HuH-7.5 (cell line): ENCODE results near the gene SERPINE1.
"Not testable (repeated sequence)": the region's sequence is repeated elsewhere in the genome, so short reads cannot be mapped to it uniquely, and the experiment has no call there.

Experiments
- DNase-seq: peaks from one replicate; pipeline ENCODE4 v3.0.0; 2011; ENCODE audit warnings: low spot score

The SERPINE1 gene

GRCh38 chr7:101102026-101102425 is 24.9 kb upstream of the SERPINE1 start:
- DNase-seq: no peak

GRCh38 chr7:101103701-101104100 is 23.2 kb upstream of the SERPINE1 start:
- not testable (repeated sequence) for DNase-seq

- DNase-seq: no peak
These were observed 22.7 kb upstream of the SERPINE1 start for GRCh38 chr7:101104193-101104713.

GRCh38 chr7:101104799-101105198 is 22.1 kb upstream of the SERPINE1 start:
- DNase-seq: no peak

GRCh38 chr7:101105248-101105647 is 21.7 kb upstream of the SERPINE1 start:
- DNase-seq: not testable (repeated sequence)

GRCh38 chr7:101106386-101106785 is 20.5 kb upstream of the SERPINE1 start:
- DNase-seq: no peak

- no peak for DNase-seq
These were observed 18.5 kb upstream of the SERPINE1 start for GRCh38 chr7:101108330-101108857.

GRCh38 chr7:101108961-101109360 is 17.9 kb upstream of the SERPINE1 start:
- no peak for DNase-seq

- DNase-seq: no peak
These were observed 17.5 kb upstream of the SERPINE1 start for GRCh38 chr7:101109368-101109767.

GRCh38 chr7:101111261-101111660 is 15.6 kb upstream of the SERPINE1 start:
- DNase-seq: no peak

- no peak for DNase-seq
These were observed 14.7 kb upstream of the SERPINE1 start for GRCh38 chr7:101112233-101112632.

- not testable (repeated sequence) for DNase-seq
These were observed 13.8 kb upstream of the SERPINE1 start for GRCh38 chr7:101113140-101113539.

GRCh38 chr7:101113836-101114235 is 13.1 kb upstream of the SERPINE1 start:
- DNase-seq: no peak

- DNase-seq: no peak
These were observed 12.4 kb upstream of the SERPINE1 start for GRCh38 chr7:101114492-101114891.

GRCh38 chr7:101115215-101115614 is 11.7 kb upstream of the SERPINE1 start:
- no peak for DNase-seq

GRCh38 chr7:101116898-101117297 is 10.0 kb upstream of the SERPINE1 start:
- no peak for DNase-seq

GRCh38 chr7:101118856-101119255 is 8.0 kb upstream of the SERPINE1 start:
- DNase-seq: no peak

- DNase-seq: no peak
These were observed 7.0 kb upstream of the SERPINE1 start for GRCh38 chr7:101119876-101120275.

GRCh38 chr7:101120315-101120714 is 6.6 kb upstream of the SERPINE1 start:
- DNase-seq: no peak

- not testable (repeated sequence) for DNase-seq
These were observed 5.3 kb upstream of the SERPINE1 start for GRCh38 chr7:101121631-101121990.

GRCh38 chr7:101121991-101122932 is 4.6 kb upstream of the SERPINE1 start:
- DNase-seq: peak; percentile 75

GRCh38 chr7:101122933-101123702 is 3.8 kb upstream of the SERPINE1 start:
- no peak for DNase-seq

- no peak for DNase-seq
These were observed 3.2 kb upstream of the SERPINE1 start for GRCh38 chr7:101123703-101124068.
